ENCODE data around the gene NOX1. TPM values are rescaled to one million over a fixed set of nuclear protein-coding genes. Genes with fewer than 3 reads are reported as not detected.
"Not testable (repeated sequence)": the region's sequence is repeated elsewhere in the genome, so short reads cannot be mapped to it uniquely, and the experiment has no call there.

NOX1 gene
- total RNA-seq, 1 donor from 2014 or later = not detected

GRCh38 chrX:100819534-100819836 lies 54.7 kb downstream of the NOX1 start:
- DNase-seq (ENCODE audit: low spot score in 2 of 2, unreplicated experiment in 2 of 2) = no peak
- H3K27ac Mint-ChIP-seq = peak overlapping the region; percentile 69

GRCh38 chrX:100817340-100817739 lies 56.8 kb downstream of the NOX1 start:
- Mint-ChIP-seq H3K4me3 (no peak overlapping the region), H3K27me3 (ENCODE audit: low read depth) (peaks cover 23% of the 10 kb centered on the region), H3K27ac (no peak overlapping the region), H3K9me3 (peaks cover 24% of the 10 kb centered on the region), H3K4me1 (peaks cover 7% of the 10 kb centered on the region), H3K36me3 (no peaks in the 10 kb centered on the region)
- no peak for DNase-seq (ENCODE audit: low spot score in 2 of 2, unreplicated experiment in 2 of 2)
- TF ChIP-seq, protein P1, sequence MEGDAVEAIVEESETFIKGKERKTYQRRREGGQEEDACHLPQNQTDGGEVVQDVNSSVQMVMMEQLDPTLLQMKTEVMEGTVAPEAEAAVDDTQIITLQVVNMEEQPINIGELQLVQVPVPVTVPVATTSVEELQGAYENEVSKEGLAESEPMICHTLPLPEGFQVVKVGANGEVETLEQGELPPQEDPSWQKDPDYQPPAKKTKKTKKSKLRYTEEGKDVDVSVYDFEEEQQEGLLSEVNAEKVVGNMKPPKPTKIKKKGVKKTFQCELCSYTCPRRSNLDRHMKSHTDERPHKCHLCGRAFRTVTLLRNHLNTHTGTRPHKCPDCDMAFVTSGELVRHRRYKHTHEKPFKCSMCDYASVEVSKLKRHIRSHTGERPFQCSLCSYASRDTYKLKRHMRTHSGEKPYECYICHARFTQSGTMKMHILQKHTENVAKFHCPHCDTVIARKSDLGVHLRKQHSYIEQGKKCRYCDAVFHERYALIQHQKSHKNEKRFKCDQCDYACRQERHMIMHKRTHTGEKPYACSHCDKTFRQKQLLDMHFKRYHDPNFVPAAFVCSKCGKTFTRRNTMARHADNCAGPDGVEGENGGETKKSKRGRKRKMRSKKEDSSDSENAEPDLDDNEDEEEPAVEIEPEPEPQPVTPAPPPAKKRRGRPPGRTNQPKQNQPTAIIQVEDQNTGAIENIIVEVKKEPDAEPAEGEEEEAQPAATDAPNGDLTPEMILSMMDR (IDR thresholded peaks at IDR 0.05; ENCODE audit: unreplicated experiment) = no peak

More at GRCh38 chrX:100819534-100819836, 54.7 kb downstream of the NOX1 start:
- peak overlapping the region; percentile 88 for H3K4me3 Mint-ChIP-seq
- H3K36me3 Mint-ChIP-seq = peaks cover 7% of the 10 kb centered on the region
- H3K9me3 Mint-ChIP-seq = peaks cover 18% of the 10 kb centered on the region
- H3K4me1 Mint-ChIP-seq = peaks cover 4% of the 10 kb centered on the region
- H3K27me3 Mint-ChIP-seq (ENCODE audit: low read depth) = peaks cover 22% of the 10 kb centered on the region
- TF ChIP-seq, protein P1 (IDR thresholded peaks at IDR 0.05; ENCODE audit: unreplicated experiment) = no peak

DNA sequence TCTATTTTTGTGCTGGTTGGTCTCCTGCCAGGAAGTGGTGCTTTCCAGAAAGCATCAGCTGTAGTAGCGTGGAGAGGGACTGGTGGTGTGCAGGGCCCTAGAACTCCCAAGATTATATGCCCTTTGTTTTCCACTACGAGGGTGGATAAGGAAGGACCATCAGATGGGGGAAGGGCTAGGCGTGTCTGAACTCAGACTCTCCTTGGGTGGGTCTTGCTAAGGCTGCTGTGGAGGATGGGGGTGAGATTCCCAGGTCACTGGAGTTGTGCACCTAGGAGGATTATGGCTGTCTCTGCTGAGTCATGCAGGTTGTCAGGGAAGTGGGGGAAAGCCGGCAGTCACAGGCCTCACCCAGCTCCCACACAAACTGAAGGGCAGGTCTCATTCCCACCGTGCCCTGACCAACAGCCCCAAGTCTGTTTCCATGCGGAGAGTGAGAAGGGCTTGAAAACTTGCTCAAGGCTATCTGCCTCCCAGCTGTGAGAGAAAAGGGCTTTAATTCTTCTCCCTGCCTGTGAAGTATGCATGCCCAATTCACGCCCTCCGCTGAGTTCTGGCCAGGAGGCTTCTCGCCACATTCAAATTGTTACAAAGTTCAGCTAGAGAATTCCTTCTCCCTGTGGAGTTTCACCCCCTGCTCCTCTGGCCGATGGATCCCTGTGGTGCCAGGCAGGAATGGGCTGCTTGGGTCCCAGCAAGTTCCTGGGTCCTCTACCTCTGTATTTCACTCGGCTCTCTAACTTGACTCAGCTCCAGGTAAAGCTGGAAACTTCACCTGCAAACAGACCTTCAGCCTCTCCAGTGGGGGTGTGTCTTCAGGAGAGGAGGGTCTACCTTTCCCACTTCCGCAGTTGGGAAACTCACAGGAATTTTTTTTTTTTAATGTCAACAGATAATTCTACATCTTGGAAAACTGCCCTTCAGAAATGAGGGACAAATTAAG lies 61.7 kb downstream of the NOX1 start:
- H3K27ac Mint-ChIP-seq = no peak overlapping the region
- TF ChIP-seq, protein P1 (IDR thresholded peaks at IDR 0.05; ENCODE audit: unreplicated experiment) = no peak
- H3K36me3 Mint-ChIP-seq = no peaks in the 10 kb centered on the region
- H3K4me1 Mint-ChIP-seq = peaks cover 3% of the 10 kb centered on the region
- DNase-seq (ENCODE audit: low spot score in 2 of 2, unreplicated experiment in 2 of 2) = no peak
- H3K4me3 Mint-ChIP-seq = no peak overlapping the region
- H3K27me3 Mint-ChIP-seq (ENCODE audit: low read depth) = peaks cover 27% of the 10 kb centered on the region
- H3K9me3 Mint-ChIP-seq = peaks cover 59% of the 10 kb centered on the region

DNA sequence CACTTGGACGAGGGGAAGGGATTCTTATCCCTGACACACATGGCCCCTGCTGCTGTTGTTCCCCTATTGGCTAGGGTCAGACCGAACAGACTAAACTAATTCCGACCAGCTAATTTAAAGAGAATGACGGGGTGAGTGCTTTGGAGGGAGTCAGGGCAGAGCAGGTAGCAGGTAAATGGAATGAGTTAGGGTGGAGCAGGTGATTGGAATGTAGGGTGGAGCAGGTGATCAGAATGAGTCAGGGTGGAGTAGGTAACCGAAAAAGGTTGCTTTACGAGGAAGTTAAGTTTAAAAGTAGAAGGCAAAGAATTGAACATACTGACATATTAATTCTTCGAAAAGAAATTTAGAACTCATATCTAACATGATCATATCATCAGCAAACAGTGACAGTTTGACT lies 65.9 kb downstream of the NOX1 start:
- H3K27ac Mint-ChIP-seq; H3K4me3 Mint-ChIP-seq; H3K36me3 Mint-ChIP-seq; DNase-seq (ENCODE audit: low spot score in 2 of 2, unreplicated experiment in 2 of 2); H3K4me1 Mint-ChIP-seq: not testable (repeated sequence)
- Mint-ChIP-seq H3K27me3 (ENCODE audit: low read depth) (peaks cover 11% of the 10 kb centered on the region), H3K9me3 (peaks cover 61% of the 10 kb centered on the region)

GRCh38 chrX:100804780-100805179 lies 69.4 kb downstream of the NOX1 start:
- H3K36me3 Mint-ChIP-seq = no peaks in the 10 kb centered on the region
- TF ChIP-seq, protein P1 (IDR thresholded peaks at IDR 0.05; ENCODE audit: unreplicated experiment) = no peak
- H3K27me3 Mint-ChIP-seq (ENCODE audit: low read depth) = peaks cover 17% of the 10 kb centered on the region
- H3K4me3 Mint-ChIP-seq = no peak overlapping the region
- no peak for DNase-seq (ENCODE audit: low spot score in 2 of 2, unreplicated experiment in 2 of 2)
- no peaks in the 10 kb centered on the region for H3K4me1 Mint-ChIP-seq
- H3K27ac Mint-ChIP-seq = no peak overlapping the region
- H3K9me3 Mint-ChIP-seq = peaks cover 51% of the 10 kb centered on the region

DNA sequence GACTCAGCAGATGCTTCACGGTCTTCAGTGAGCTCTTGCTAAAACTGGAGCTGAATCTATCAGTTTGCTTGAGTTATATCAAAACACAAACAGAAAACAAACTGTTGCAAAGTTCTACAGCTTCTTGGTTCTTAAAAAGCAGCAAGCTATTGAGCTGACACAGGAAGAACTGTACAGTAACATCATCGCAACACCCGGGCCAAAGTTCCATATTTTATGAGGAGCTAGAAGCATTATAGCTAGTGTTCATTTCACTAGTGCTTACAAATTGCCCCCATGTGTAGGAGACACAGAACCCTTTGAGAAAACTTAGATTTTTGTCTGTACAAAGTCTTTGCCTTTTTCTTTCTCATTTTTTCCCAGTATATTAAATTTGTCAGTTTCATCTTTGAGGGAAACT lies 71.3 kb downstream of the NOX1 start:
- H3K36me3 Mint-ChIP-seq = no peaks in the 10 kb centered on the region
- H3K9me3 Mint-ChIP-seq = peaks cover 35% of the 10 kb centered on the region
- no peaks in the 10 kb centered on the region for H3K4me1 Mint-ChIP-seq
- peaks cover 16% of the 10 kb centered on the region for H3K27me3 Mint-ChIP-seq (ENCODE audit: low read depth)
- H3K27ac Mint-ChIP-seq = no peak overlapping the region
- H3K4me3 Mint-ChIP-seq = no peak overlapping the region
- TF ChIP-seq, protein P1 (IDR thresholded peaks at IDR 0.05; ENCODE audit: unreplicated experiment) = no peak
- no peak for DNase-seq (ENCODE audit: low spot score in 2 of 2, unreplicated experiment in 2 of 2)

Measured in mesothelial cell of epicardium (in vitro differentiated cells).